Left kidney (tissue), 2 donors: ENCODE results near the gene TRIM31. TPM values are rescaled to one million over a fixed set of nuclear protein-coding genes. Genes with fewer than 3 reads are reported as not detected.

Experiments
- DNase-seq: peaks from one replicate; pipeline ENCODE4 v3.0.0-alpha.2; 2013
- polyA plus RNA-seq: library from polyadenylated mRNA; unstranded; fragments of 120-200 nt; gene quantifications from one replicate; pipeline ENCODE4 v1.2.1, GENCODE V29; 2013; ENCODE audit not compliant: insufficient read length

The TRIM31 gene
- polyA plus RNA-seq, 1 donor: not detected

GRCh38 chr6:30075790-30076732, 36.8 kb downstream of the TRIM31 start:
- no peak for DNase-seq

DNA sequence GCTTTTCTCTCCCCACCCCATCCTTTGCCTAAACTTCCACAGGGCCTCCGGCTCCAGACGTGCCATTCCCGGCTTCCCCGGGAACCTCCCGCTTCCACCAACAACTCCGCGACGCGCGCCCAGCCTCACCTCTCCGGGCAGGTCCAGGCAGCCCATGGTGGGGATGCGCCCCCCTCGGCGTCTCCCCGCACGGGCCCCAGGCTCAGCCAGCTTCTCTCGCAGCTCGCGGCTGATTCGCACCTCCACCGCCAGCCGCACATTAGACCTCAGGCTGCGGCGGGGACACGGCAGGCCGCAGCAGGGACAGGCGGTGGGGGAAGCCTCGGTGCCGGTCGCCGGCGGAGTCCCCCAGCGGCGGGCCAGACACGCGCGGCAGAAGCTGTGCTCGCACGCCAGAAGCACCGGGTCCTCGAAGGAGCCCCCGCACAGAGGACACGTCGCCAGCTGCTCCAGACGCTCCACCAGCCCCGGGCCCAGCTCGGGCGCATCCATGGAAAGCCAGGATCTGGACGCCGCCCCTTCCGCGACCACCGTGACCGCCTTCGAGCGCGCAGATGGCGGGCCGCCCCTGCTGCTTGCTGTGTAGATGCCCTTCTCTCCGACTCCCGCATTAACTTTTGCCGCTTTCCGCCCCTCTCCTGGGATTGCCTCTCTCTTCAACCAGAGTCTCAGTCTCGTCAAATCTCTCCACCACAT, 37.6 kb downstream of the TRIM31 start, which contains the start of gene RNF39:
Gene RNF39, minus strand, starts transcription at position 676 of the 696 bp plus-strand sequence. Its CDS starts 184 bp downstream, at position 492.
- DNase-seq: no peak

- no peak for DNase-seq
Measured at GRCh38 chr6:30074331-30075093, 38.4 kb downstream of the TRIM31 start.

GRCh38 chr6:30073489-30074235, 39.2 kb downstream of the TRIM31 start:
- DNase-seq: no peak

DNA sequence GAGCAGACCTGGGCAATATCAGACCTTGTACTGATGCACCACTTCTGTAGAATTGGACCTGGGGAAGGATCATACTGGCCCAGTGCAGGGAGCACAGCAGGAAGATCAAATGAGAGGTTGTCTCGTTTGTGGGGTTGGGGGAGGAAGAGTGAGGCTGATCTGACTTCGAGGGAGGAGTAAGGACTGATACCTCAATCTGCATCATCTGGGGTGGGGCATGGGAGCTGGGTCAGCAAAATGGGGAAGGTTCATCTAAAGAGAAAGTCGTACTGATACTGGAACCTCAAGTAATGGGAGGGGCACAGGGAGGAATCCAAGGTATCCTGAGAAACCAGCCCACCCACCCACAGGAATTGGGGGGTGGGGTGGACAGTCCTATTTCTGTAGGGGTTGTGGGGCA, 41.0 kb downstream of the TRIM31 start:
- DNase-seq: no peak

DNA sequence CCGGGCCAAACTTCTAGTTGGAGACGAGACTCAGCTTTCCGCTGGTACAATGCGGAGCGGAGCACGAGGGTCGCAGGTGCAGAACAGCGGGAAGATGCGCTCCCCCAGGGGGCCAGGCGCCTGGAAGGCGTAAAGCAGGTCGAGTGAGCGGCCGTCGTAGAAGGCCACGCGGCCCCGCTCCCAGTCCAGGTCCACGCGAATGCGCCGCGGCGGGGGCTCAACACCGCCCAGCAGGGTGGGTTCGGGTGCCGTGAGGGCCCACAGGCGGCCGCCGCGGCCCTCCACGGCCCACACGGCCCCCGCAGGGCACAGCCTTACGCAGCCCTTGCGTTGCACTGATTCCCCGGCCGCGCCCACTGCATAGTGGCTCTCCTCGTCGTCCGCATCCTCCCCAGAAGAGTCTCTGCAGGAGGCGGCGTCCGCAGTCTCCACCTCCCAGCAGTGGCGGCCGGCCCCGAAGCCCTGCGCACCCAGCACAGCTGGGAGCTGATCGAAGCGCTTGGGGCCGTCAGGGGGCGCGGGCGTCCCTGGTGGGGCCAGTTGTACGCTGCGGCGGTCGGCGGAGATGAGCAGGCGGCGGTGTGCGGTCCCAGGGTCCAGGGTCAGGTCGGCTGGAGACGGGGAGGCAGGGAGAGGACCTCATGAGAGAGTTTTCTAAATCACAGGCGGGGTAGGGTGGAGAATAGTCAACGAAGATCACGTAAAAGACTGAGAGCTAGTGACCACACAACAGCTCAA, 41.6 kb downstream of the TRIM31 start:
- no peak for DNase-seq

DNA sequence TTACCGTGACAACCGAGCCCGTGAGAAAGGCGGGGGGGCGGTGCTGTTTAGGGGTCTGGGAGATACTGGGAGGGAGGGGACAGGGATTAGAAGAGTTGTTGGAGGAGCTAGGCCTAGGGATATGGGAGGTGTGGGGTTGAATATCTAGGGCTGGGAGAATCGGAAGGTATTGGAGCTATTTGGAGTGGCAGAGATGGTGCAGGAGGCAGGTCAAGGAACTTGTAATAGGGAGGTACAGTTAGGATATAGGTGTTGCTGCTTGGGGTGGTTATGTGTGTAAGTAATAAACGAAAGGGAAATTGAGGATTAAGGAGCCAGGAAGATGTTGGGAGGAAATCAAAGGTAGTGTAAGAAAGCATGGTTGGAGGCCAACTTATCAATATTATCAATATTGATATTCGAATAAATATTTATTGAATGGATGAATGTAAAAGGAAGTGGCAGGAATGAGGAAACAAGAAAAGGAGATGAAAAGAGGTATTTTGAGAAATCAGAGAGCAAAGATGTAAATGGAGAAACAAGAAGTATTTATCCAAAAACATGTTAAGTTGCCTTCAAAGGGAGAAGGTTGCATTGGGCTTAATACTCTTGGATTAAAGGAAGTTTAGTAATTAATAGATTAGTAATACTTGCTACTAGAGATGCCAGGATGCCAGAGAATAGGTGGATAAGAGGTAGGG, 45.3 kb downstream of the TRIM31 start:
- DNase-seq: no peak

- DNase-seq: peak; percentile 99
Measured at GRCh38 chr6:30066577-30067459, 46.1 kb downstream of the TRIM31 start, which contains the start of gene PPP1R11. Gene PPP1R11 (plus strand): TSS chr6:30067198. CDS start chr6:30067411, 213 bp downstream.

- no peak for DNase-seq
Measured at GRCh38 chr6:30066082-30066481, 46.8 kb downstream of the TRIM31 start.

DNA sequence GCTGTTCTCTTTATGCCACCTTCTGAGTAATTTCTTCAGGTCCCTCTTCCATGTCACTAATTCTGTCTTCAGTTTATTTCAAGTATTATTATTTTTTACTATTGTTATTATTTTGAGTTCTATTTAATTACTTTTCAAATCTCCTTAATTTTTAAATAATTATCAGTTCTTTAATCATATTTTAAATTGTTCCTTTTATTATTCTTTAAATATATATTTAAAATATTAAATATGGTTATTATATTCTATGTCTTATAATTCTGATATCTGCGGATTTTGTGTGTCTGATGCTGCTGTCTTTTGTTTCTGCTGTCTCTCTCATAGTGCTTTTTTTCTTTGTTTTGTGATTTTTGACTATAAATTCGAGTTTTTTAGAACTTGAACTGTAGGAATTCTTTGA, 49.6 kb downstream of the TRIM31 start:
- no peak for DNase-seq

GRCh38 chr6:30062471-30063178, 50.3 kb downstream of the TRIM31 start:
- DNase-seq: no peak

GRCh38 chr6:30061858-30062458, 50.9 kb downstream of the TRIM31 start:
- no peak for DNase-seq

DNA sequence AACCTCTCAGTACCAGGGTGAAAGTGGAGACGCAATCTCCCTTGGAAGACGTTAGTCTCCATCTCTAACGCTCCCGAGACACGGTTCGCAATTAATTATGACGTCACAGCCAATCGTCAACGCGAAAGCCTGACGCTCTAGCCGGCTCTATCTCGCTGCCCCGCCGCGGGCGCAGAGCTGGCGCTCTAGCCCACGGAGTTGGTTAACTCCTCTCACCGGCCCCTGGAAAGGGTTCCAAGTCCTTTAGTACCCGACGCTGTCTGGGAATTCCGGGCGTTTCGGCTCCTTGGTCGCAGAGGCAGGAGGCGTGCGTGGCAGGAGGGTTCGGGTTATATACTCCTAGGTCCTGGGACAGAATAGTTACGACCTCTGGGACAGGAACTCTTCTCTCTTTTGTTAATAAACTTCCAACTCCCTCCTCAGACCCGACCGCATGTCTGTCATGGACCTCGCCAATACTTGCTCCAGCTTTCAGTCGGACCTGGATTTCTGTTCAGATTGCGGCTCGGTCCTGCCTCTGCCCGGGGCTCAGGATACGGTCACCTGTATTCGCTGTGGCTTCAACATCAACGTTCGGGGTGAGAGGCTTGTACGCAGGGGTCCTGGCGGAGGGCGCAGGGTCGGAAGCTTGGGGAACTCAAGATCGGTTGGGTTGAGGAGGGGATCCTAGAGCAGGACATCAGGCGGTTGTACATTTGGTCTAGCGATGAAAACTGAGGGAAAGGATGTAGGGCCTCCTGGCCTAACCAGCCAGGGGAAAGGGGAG, 51.6 kb downstream of the TRIM31 start, which contains the start of gene POLR1H:
Gene POLR1H, plus strand, starts transcription at position 174 of the 766 bp plus-strand sequence. Its CDS starts 260 bp downstream, at position 434.
- DNase-seq: peak; percentile 97

GRCh38 chr6:30060606-30061091, 52.2 kb downstream of the TRIM31 start:
- DNase-seq: no peak

DNA sequence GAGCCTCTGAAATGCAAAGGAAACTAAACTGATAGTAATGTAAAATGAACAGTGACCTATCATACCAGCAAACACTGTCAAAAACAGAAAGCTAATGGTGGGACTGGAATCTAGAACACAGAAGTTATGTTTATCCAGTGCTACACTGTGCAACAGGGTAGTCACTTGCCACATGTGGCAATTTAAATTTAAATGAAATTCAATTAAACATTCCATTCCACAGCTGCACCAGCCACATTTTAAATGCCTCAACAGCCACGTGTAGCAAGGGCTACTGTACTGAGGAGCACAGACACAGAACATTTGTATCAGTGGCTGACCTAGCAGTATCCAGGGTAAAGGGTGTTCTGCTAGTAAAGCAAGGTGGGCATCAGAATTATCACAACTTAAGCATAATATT, 57.4 kb downstream of the TRIM31 start:
- DNase-seq: no peak

DNA sequence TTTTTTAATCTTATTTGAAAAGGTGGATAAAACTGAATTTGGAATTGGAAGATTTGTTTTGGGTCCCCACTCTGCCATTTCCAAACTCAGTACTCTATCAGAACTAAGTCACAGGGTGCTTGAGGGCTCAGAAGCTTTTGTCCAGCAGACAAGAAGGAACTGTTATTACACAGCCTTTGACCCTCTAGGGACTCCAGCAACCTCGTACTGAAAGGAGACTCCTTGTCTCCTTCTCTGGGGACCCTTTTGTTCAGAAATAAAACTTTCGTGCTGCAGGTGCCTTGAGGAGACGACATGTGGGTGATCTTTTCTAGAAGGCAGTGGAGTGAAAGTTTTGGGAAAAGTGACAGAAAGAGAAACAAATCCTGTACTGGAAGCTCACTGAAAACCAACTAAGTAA, 59.2 kb downstream of the TRIM31 start:
- no peak for DNase-seq
